Measurements from ENCODE around the gene VILL. TPM values are rescaled to one million over a fixed set of nuclear protein-coding genes. Genes with fewer than 3 reads are reported as not detected.

Gene VILL
- polyA plus RNA-seq, 2 of the 4 experiments (the other 2 are of a cell fraction) = 0.05 to 0.22 TPM

DNA sequence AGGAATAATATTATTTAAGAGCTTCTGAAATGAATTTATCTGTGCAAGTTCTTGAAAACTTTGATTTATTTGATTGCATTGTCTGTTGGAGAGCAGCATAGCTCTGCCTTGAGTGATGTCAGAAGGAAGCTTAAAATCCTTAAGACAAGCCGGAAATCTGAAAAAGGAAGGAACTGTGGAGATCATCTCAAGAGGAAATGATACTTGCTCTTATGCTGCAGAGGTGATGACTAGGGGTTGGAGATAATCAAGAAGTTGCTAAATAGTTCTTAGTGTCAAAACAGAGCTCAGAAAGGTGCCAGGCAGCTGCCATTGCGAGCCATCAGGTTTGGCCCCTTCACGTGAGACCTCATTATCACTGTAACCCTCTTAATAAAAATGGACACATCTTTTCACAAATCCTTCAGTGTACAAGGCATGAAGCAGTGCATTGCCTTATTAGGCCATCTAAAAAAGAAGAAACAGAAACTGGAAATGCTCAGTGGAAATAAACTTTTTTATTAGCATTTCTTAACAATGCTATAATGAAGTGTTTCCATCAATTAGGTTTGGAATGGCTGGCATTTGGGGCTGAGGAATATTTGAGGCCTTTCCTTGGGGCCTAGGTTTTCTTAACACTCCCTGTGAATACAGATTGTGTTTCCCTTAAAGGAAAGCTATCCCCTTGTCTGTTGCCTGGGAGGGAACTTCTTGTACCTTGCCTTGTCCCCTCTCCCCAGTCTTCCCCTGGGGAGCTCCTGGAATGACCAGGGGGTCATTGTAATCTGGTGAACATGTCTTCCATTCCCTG lies 34.5 kb upstream of the VILL start:
- 97% methylated on average over 3 of the region's 3 CpGs for WGBS (ENCODE audit: missing lambda C conversion rate)
- no peak for FAIRE-seq
- ATAC-seq = no peak
- Histone ChIP-seq H3K4me3 (no peak overlapping the region), H3K27ac (no peak overlapping the region), H3K9me3 (no peaks in the 10 kb centered on the region), H3K4me1 (no peaks in the 10 kb centered on the region), H3K4me2 (no peak overlapping the region)
- CTCF ChIA-PET = interaction anchor here (0.7 to 8.5 kb wide), 7 partner anchors 10 to 109 kb away, joined by 3 to 74 read pairs (median 3); no protein-coding TSS in a partner anchor
- DNase-seq (ENCODE audit: low read depth in 1 of 2, low spot score in 1 of 2) = no peak
- POLR2A ChIA-PET = no interaction called here
- TF ChIP-seq POLR2AphosphoS2 (conservative IDR thresholded peaks at IDR 0.05; ENCODE audit: low read length) = no peak
- TF ChIP-seq KDM1A (IDR thresholded peaks at IDR 0.05; ENCODE audit: low read depth) = no peak
- no peak for TF ChIP-seq FOSL2 (IDR thresholded peaks at IDR 0.05)
- TF ChIP-seq FOSL2 (CRISPR knock-in tag; IDR thresholded peaks at IDR 0.05) = no peak

DNA sequence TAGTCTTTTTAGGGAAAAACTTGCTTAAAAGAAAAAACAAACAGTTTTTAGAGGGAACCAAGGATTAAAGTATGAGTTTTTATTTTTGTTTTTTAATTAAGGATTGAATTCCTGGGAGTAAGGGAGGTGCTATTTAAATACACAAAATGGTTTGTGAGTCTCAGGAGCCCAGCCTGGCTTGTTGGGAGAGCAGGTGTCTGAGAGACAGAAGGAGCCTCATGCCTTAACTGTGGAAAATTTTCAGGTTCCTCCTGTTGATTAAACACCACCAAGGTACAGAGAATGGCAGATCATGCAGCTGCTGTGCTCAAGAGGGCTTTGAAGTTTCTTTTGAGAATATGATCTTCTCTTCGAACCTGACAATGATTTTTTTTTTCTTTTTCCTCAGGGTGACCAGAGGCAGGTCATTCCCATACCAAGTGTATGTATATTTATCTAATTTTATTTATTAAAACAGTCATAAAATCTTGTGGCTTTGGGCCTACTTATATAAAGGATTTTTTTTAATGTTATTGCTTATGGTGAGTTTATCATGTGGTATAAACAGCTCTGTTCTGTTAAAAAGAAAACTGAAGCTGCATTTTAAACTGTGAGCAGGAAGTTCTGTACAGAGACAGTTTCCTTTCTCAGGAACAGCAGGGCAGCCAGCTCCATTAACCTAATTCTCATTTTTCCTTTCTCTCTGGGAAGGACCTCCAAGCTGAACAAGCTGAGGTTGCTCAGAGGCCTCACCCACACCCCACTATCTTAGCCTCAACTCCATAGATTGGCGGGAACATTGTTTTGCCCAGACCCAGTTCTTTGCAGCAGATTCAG lies 33.7 kb upstream of the VILL start:
- ChIA-PET POLR2A (no interaction called here), CTCF (interaction anchor here (0.7 to 8.5 kb wide), 5 partner anchors 9 to 109 kb away, joined by 3 to 74 read pairs (median 4); no protein-coding TSS in a partner anchor)
- ATAC-seq = no peak
- Histone ChIP-seq H3K4me2 (no peak overlapping the region), H3K4me1 (0 out of 3 replicates have a peak, but pooled peaks cover 4% of the 10 kb centered on the region), H3K4me3 (no peak overlapping the region), H3K9me3 (no peaks in the 10 kb centered on the region), H3K27ac (no peak overlapping the region)
- no peak for FAIRE-seq
- WGBS (ENCODE audit: missing lambda C conversion rate) = 81% methylated on average over 2 of the region's 2 CpGs
- DNase-seq (ENCODE audit: low read depth in 1 of 2, low spot score in 1 of 2) = no peak
- TF ChIP-seq GATA3 (IDR thresholded peaks at IDR 0.05; ENCODE audit: borderline replicate concordance) (no peak), RFX5 (IDR thresholded peaks at IDR 0.05) (no peak), ESRRA (IDR thresholded peaks at IDR 0.05; ENCODE audit: borderline replicate concordance, low read length) (no peak), SREBF2 (IDR thresholded peaks at IDR 0.05) (no peak), NFE2L2 (conservative IDR thresholded peaks at IDR 0.05; ENCODE audit: low read length) (no peak), EHF (CRISPR knock-in tag; IDR thresholded peaks at IDR 0.05) (no peak), SMC3 (IDR thresholded peaks at IDR 0.05) (no peak)
- TF ChIP-seq, protein P1, sequence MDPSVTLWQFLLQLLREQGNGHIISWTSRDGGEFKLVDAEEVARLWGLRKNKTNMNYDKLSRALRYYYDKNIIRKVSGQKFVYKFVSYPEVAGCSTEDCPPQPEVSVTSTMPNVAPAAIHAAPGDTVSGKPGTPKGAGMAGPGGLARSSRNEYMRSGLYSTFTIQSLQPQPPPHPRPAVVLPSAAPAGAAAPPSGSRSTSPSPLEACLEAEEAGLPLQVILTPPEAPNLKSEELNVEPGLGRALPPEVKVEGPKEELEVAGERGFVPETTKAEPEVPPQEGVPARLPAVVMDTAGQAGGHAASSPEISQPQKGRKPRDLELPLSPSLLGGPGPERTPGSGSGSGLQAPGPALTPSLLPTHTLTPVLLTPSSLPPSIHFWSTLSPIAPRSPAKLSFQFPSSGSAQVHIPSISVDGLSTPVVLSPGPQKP (IDR thresholded peaks at IDR 0.05; ENCODE audit: low read depth, low read length) = no peak
- TF ChIP-seq, protein P2, sequence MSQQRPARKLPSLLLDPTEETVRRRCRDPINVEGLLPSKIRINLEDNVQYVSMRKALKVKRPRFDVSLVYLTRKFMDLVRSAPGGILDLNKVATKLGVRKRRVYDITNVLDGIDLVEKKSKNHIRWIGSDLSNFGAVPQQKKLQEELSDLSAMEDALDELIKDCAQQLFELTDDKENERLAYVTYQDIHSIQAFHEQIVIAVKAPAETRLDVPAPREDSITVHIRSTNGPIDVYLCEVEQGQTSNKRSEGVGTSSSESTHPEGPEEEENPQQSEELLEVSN (IDR thresholded peaks at IDR 0.05; ENCODE audit: borderline replicate concordance, low read depth) = no peak
- TF ChIP-seq, protein P3, sequence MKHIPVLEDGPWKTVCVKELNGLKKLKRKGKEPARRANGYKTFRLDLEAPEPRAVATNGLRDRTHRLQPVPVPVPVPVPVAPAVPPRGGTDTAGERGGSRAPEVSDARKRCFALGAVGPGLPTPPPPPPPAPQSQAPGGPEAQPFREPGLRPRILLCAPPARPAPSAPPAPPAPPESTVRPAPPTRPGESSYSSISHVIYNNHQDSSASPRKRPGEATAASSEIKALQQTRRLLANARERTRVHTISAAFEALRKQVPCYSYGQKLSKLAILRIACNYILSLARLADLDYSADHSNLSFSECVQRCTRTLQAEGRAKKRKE (CRISPR knock-in tag; IDR thresholded peaks at IDR 0.05; ENCODE audit: low read depth) = no peak

DNA sequence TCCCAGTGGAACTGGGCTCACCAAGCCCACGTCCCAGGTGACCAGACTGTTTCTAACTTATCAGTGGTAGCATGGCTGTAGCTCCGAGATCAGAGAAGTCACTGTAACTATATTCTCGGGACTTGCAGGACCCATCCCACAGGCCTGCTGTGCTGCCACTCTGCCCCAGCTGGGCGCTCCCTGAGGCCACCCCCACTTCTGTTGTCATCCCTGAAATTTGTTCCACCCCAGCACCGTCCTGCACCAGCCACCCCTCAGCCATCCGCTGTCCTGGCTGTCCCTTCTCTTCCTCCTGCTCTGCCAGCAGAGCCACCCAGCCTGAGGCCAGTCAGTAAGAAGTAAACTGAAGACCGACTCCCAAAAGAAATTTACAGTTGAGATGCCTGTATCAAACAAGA lies 33.0 kb upstream of the VILL start:
- no peak for ATAC-seq
- H3K4me1 ChIP-seq = peaks cover 10% of the 10 kb centered on the region; the same call in 2 of the 3 replicates
- no peak for DNase-seq (ENCODE audit: low read depth in 1 of 2, low spot score in 1 of 2)
- H3K4me3 ChIP-seq = no peak overlapping the region
- H3K4me2 ChIP-seq = no peak overlapping the region
- no peaks in the 10 kb centered on the region for H3K9me3 ChIP-seq
- CTCF ChIA-PET = interaction anchor here (1.6 to 8.5 kb wide), 3 partner anchors 8 to 17 kb away, joined by 4 to 74 read pairs (median 14); no protein-coding TSS in a partner anchor
- no peak overlapping the region for H3K27ac ChIP-seq
- 82% methylated on average over 7 of the region's 7 CpGs for WGBS (ENCODE audit: missing lambda C conversion rate)
- TF ChIP-seq, protein P4, sequence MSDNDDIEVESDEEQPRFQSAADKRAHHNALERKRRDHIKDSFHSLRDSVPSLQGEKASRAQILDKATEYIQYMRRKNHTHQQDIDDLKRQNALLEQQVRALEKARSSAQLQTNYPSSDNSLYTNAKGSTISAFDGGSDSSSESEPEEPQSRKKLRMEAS (IDR thresholded peaks at IDR 0.05) = no peak
- TF ChIP-seq POLR2AphosphoS2 (conservative IDR thresholded peaks at IDR 0.05; ENCODE audit: low read length) (no peak), JUNB (IDR thresholded peaks at IDR 0.05) (no peak), TP53 (CRISPR knock-in tag; IDR thresholded peaks at IDR 0.05) (no peak), EP300 (IDR thresholded peaks at IDR 0.05) (no peak), ESRRA (IDR thresholded peaks at IDR 0.05; ENCODE audit: borderline replicate concordance, low read length) (no peak), RNF2 (IDR thresholded peaks at IDR 0.05; ENCODE audit: borderline replicate concordance, low read depth) (no peak), SMC3 (IDR thresholded peaks at IDR 0.05) (no peak)
- FAIRE-seq = no peak
- POLR2A ChIA-PET = no interaction called here
